Vagina (tissue), 2 donors: Measurements from ENCODE around the gene CRISPLD2.

Experiments used
- POLR2A ChIP-seq, 2 donors: fragments of 450-650 bp; IDR thresholded peaks; one replicate each; pipeline ENCODE4 v1.6.1; 2017; ENCODE audit warnings: antibody characterized with exemption in 2 of 2, mild to moderate bottlenecking in 2 of 2, moderate library complexity in 2 of 2
- POLR2AphosphoS5 ChIP-seq, 2 donors: sonication (generic); formaldehyde crosslinking; IDR thresholded peaks; one replicate each; pipeline ENCODE4 v1.9.0; 2017; ENCODE audit warnings: antibody characterized with exemption in 2 of 2, mild to moderate bottlenecking in 2 of 2, low read depth in 1 of 2; ENCODE audit not compliant: insufficient read depth in 1 of 2
- TF ChIP-seq, protein P1 (sequence below), 3 experiments: fragments of 450-650 bp in 2 of 3; fragments of 200-600 bp in 1 of 3; sonication (generic) in 1 of 3; IDR thresholded peaks; one replicate each; pipeline ENCODE4 v1.5.1; 2017 to 2019; ENCODE audit warnings: antibody characterized with exemption in 3 of 3, mild to moderate bottlenecking in 2 of 3, moderate library complexity in 2 of 3

DNA sequence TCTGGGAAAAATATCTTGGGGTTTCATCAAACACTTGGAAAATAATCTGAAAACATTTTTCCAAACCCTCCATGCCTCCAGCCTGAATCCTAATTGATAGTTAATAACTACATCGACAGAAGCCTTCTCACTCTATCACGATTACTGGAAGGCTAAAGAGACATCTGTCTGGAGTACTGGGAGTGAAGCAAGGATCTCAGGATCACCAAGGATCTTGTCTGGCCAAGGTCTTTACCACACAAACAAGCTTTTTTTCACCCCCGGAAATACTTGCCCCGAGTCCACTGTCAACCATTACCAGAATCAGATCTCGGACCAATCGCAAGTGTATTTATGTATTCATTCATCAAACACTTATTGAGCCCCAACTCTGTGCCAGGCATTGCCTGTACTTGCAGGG is 28.3 kb upstream of the CRISPLD2 start:
- TF ChIP-seq, protein P1, sequence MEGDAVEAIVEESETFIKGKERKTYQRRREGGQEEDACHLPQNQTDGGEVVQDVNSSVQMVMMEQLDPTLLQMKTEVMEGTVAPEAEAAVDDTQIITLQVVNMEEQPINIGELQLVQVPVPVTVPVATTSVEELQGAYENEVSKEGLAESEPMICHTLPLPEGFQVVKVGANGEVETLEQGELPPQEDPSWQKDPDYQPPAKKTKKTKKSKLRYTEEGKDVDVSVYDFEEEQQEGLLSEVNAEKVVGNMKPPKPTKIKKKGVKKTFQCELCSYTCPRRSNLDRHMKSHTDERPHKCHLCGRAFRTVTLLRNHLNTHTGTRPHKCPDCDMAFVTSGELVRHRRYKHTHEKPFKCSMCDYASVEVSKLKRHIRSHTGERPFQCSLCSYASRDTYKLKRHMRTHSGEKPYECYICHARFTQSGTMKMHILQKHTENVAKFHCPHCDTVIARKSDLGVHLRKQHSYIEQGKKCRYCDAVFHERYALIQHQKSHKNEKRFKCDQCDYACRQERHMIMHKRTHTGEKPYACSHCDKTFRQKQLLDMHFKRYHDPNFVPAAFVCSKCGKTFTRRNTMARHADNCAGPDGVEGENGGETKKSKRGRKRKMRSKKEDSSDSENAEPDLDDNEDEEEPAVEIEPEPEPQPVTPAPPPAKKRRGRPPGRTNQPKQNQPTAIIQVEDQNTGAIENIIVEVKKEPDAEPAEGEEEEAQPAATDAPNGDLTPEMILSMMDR (IDR thresholded peaks at IDR 0.05): no peak
- TF ChIP-seq POLR2A (IDR thresholded peaks at IDR 0.05): no peak
- no peak for TF ChIP-seq POLR2AphosphoS5 (IDR thresholded peaks at IDR 0.05; ENCODE audit: insufficient read depth in 1 of 2, low read depth in 1 of 2)
